ENCODE results near the gene CDH2.

CDH2 gene

GRCh38 chr18:28109781-28110560 is 67.0 kb downstream of the CDH2 start:
- TF ChIP-seq CTCF (conservative IDR thresholded peaks at IDR 0.05; ENCODE audit: low read depth, low read length): no peak
- no peak for DNase-seq (ENCODE audit: low read depth)
- H3K4me3 ChIP-seq (ENCODE audit: low read length): no peak overlapping the region

GRCh38 chr18:28108814-28109213 is 68.1 kb downstream of the CDH2 start:
- TF ChIP-seq CTCF (conservative IDR thresholded peaks at IDR 0.05; ENCODE audit: low read depth, low read length): peak; percentile 39
- no peak overlapping the region for H3K4me3 ChIP-seq (ENCODE audit: low read length)
- peak; percentile 56 for DNase-seq (ENCODE audit: low read depth)

GRCh38 chr18:28108254-28108653 is 68.7 kb downstream of the CDH2 start:
- no peak for TF ChIP-seq CTCF (conservative IDR thresholded peaks at IDR 0.05; ENCODE audit: low read depth, low read length)
- no peak for DNase-seq (ENCODE audit: low read depth)
- H3K4me3 ChIP-seq (ENCODE audit: low read length): no peak overlapping the region

GRCh38 chr18:28099237-28099636 is 77.7 kb downstream of the CDH2 start:
- DNase-seq (ENCODE audit: low read depth): no peak
- no peak overlapping the region for H3K4me3 ChIP-seq (ENCODE audit: low read length)
- no peak for TF ChIP-seq CTCF (conservative IDR thresholded peaks at IDR 0.05; ENCODE audit: low read depth, low read length)

- no peak for TF ChIP-seq CTCF (conservative IDR thresholded peaks at IDR 0.05; ENCODE audit: low read depth, low read length)
- H3K4me3 ChIP-seq (ENCODE audit: low read length): no peak overlapping the region
Observed at GRCh38 chr18:28095631-28096030, 81.3 kb downstream of the CDH2 start.

GRCh38 chr18:28095041-28095440 is 81.9 kb downstream of the CDH2 start:
- no peak for TF ChIP-seq CTCF (conservative IDR thresholded peaks at IDR 0.05; ENCODE audit: low read depth, low read length)
- no peak overlapping the region for H3K4me3 ChIP-seq (ENCODE audit: low read length)
- no peak for DNase-seq (ENCODE audit: low read depth)

More at GRCh38 chr18:28095631-28096030, 81.3 kb downstream of the CDH2 start:
- DNase-seq (ENCODE audit: low read depth): no peak

- no peak for TF ChIP-seq CTCF (conservative IDR thresholded peaks at IDR 0.05; ENCODE audit: low read depth, low read length)
- H3K4me3 ChIP-seq (ENCODE audit: low read length): no peak overlapping the region
- DNase-seq (ENCODE audit: low read depth): no peak
Observed at GRCh38 chr18:28091197-28091596, 85.7 kb downstream of the CDH2 start.
